HepG2 (cell line): ENCODE measurements around the gene DVL3. TPM values are rescaled to one million over a fixed set of nuclear protein-coding genes. Genes with fewer than 3 reads are reported as not detected.

Experiments
- ELF3 ChIP-seq: IDR thresholded peaks from 2 replicates; pipeline ENCODE4 v1.6.1; 2016; ENCODE audit warnings: missing genetic modification reagents, missing compliant biosample characterization
- ERF ChIP-seq: IDR thresholded peaks from 2 replicates; pipeline ENCODE4 v1.6.1; 2018; ENCODE audit warnings: missing biosample characterization, missing genetic modification reagents
- ESRRA ChIP-seq: sonication (generic); formaldehyde crosslinking; IDR thresholded peaks from 2 replicates; pipeline ENCODE4 v1.5.1; 2020; ENCODE audit warnings: mild to moderate bottlenecking, low read depth, missing genetic modification reagents
- ETV5 ChIP-seq: IDR thresholded peaks from 2 replicates; pipeline ENCODE4 v1.6.1; 2018; ENCODE audit warnings: missing biosample characterization, missing genetic modification reagents, inconsistent platforms, borderline replicate concordance
- FOSL2 ChIP-seq: sonication (generic); formaldehyde crosslinking; IDR thresholded peaks from 2 replicates; pipeline ENCODE4 v1.4.0; 2020; ENCODE audit warnings: missing genetic modification reagents
- GABPB1 ChIP-seq: IDR thresholded peaks from 2 replicates; pipeline ENCODE4 v1.6.1; 2016; ENCODE audit warnings: mild to moderate bottlenecking, missing genetic modification reagents, moderate library complexity, missing compliant biosample characterization
- IRF2 ChIP-seq: IDR thresholded peaks from 2 replicates; pipeline ENCODE4 v1.6.1; 2018; ENCODE audit warnings: missing genetic modification reagents, missing compliant biosample characterization
- KLF6 ChIP-seq: IDR thresholded peaks from 2 replicates; pipeline ENCODE4 v1.8.0; 2016; ENCODE audit warnings: missing biosample characterization, missing genetic modification reagents
- MXI1 ChIP-seq: IDR thresholded peaks from 3 replicates; pipeline ENCODE4 v1.6.1; 2012; ENCODE audit warnings: low read depth, low read length, inconsistent platforms, borderline replicate concordance
- PHF8 ChIP-seq: sonication (generic); formaldehyde crosslinking; IDR thresholded peaks from 2 replicates; pipeline ENCODE4 v1.5.0; 2020; ENCODE audit warnings: missing genetic modification reagents
- POLR2G ChIP-seq: fragments of 200-400 bp; formaldehyde crosslinking; IDR thresholded peaks from 2 replicates; pipeline ENCODE4 v1.6.1; 2018; ENCODE audit warnings: mild to moderate bottlenecking, low read depth, low read length, moderate library complexity
- RBFOX2 ChIP-seq: fragments of 200-400 bp; formaldehyde crosslinking; IDR thresholded peaks from 2 replicates; pipeline ENCODE4 v1.6.1; 2017; ENCODE audit warnings: low read depth, mild to moderate bottlenecking, low read length
- YY1 ChIP-seq: IDR thresholded peaks from 2 replicates; pipeline ENCODE4 v1.6.1; 2011; ENCODE audit warnings: low read length, low read depth, moderate library complexity, mild to moderate bottlenecking; ENCODE audit not compliant: insufficient read depth, insufficient replicate concordance
- ZNF512B ChIP-seq: sonication (generic); formaldehyde crosslinking; IDR thresholded peaks from 2 replicates; pipeline ENCODE4 v1.5.1; 2020; ENCODE audit warnings: missing genetic modification reagents, mild to moderate bottlenecking, borderline replicate concordance
- polyA plus RNA-seq, 8 experiments: library from polyadenylated mRNA; depleted of rRNA in 3 of 8; stranded (reverse) in 7 of 8; unstranded in 1 of 8; fragments of >200 nt; fragmentation: Illumina TruSeq in 4 of 8; extraction: Trizol in 4 of 8; gene quantifications; 2 replicates each; pipeline versions ENCODE4 v1.2.1 to v1.2.3, GENCODE V29; 2011 to 2016; ENCODE audit warnings: low read depth in 4 of 8, missing spikeins in 1 of 8, mixed read lengths in 1 of 8; ENCODE audit not compliant: insufficient read depth in 1 of 8
- total RNA-seq, 5 experiments: library from RNA; depleted of rRNA; stranded (reverse); fragments of >200 nt; fragmentation: Illumina TruSeq; extraction: Trizol; gene quantifications; 2 replicates each; pipeline ENCODE4 v1.2.3, GENCODE V29; 2016; ENCODE audit warnings: low read depth in 1 of 5
- TF ChIP-seq, protein P1 (sequence below): sonication (generic); formaldehyde crosslinking; IDR thresholded peaks from 2 replicates; pipeline ENCODE4 v1.4.0; 2020; ENCODE audit warnings: missing genetic modification reagents, borderline replicate concordance
- TF ChIP-seq, protein P2 (sequence below): sonication (generic); formaldehyde crosslinking; IDR thresholded peaks from 2 replicates; pipeline ENCODE4 v1.9.0; 2022; ENCODE audit warnings: low read depth, missing genetic modification reagents
- TF ChIP-seq, protein P3 (sequence below): sonication (generic); formaldehyde crosslinking; IDR thresholded peaks from 2 replicates; pipeline ENCODE4 v1.4.0; 2020; ENCODE audit warnings: mild to moderate bottlenecking, missing genetic modification reagents
- TF ChIP-seq, protein P4 (sequence below): sonication (generic); formaldehyde crosslinking; IDR thresholded peaks from 2 replicates; pipeline ENCODE4 v1.5.1; 2020; ENCODE audit warnings: mild to moderate bottlenecking, missing genetic modification reagents, moderate library complexity

The DVL3 gene
- total and polyA plus RNA-seq, 2 of the 13 experiments (the other 11 are each of a cell fraction or from before 2014, with no cell fraction given): 29.0 to 36.1 TPM

DNA sequence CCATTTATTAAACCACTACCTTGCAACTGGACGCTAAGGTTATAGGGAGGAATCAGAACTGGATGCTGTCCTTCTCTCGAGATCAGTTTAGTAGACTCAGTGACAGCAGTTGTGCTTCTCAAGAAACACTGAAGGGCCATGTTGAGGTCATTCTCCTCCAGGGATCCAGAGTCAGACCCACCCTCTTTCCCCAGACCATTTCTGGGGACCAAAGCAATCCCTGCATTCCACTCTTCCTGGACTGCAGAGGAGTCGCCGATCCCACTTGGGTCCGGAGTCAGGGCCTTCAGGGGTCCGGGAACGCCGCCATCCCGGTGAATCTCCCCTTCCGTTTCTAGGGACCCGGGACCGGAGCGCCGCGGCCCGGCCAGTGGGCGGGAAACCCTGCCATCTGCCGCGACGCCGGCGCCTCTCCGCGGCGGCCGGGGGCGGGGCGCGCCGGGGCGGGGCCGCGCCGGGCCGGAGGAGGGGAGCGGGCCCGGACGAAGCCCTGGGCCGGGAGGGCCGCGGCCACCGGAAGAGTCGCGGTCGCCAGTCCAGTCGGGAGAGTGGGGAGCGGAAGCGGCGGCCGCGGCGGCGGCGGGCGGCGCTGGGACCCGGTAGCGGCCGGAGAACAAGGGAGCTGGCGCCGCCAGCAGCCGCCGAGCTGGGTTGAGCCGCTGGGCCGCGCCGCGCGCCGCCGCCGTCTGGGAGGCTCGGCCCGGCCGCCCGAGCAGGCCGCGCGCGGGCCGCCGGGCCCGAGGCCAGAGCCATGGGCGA, at the start of gene DVL3 (continued):
- TF ChIP-seq ELF3 (CRISPR knock-in tag): peak; percentile 8; the same call in 1 of the 2 replicates
- 0 out of 2 replicates have a peak, but pooled peaks have one; percentile 16 for TF ChIP-seq KLF6 (CRISPR knock-in tag)
- 0 out of 2 replicates have a peak, but pooled peaks have one; percentile 5 for TF ChIP-seq ESRRA (CRISPR knock-in tag)
- no peak for TF ChIP-seq IRF2 (CRISPR knock-in tag)
- TF ChIP-seq ETV5 (CRISPR knock-in tag): peak; percentile 75
- TF ChIP-seq, protein P1, sequence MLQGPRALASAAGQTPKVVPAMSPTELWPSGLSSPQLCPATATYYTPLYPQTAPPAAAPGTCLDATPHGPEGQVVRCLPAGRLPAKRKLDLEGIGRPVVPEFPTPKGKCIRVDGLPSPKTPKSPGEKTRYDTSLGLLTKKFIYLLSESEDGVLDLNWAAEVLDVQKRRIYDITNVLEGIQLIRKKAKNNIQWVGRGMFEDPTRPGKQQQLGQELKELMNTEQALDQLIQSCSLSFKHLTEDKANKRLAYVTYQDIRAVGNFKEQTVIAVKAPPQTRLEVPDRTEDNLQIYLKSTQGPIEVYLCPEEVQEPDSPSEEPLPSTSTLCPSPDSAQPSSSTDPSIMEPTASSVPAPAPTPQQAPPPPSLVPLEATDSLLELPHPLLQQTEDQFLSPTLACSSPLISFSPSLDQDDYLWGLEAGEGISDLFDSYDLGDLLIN (CRISPR knock-in tag): no peak
- TF ChIP-seq, protein P2, sequence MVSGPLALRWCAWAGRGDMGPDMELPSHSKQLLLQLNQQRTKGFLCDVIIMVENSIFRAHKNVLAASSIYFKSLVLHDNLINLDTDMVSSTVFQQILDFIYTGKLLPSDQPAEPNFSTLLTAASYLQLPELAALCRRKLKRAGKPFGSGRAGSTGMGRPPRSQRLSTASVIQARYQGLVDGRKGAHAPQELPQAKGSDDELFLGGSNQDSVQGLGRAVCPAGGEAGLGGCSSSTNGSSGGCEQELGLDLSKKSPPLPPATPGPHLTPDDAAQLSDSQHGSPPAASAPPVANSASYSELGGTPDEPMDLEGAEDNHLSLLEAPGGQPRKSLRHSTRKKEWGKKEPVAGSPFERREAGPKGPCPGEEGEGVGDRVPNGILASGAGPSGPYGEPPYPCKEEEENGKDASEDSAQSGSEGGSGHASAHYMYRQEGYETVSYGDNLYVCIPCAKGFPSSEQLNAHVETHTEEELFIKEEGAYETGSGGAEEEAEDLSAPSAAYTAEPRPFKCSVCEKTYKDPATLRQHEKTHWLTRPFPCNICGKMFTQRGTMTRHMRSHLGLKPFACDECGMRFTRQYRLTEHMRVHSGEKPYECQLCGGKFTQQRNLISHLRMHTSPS (CRISPR knock-in tag): no peak
- TF ChIP-seq, protein P3, sequence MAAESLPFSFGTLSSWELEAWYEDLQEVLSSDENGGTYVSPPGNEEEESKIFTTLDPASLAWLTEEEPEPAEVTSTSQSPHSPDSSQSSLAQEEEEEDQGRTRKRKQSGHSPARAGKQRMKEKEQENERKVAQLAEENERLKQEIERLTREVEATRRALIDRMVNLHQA: no peak
- TF ChIP-seq RBFOX2: peak; percentile 64
- TF ChIP-seq PHF8 (CRISPR knock-in tag): peak; percentile 10; the same call in 1 of the 2 replicates
- TF ChIP-seq, protein P4, sequence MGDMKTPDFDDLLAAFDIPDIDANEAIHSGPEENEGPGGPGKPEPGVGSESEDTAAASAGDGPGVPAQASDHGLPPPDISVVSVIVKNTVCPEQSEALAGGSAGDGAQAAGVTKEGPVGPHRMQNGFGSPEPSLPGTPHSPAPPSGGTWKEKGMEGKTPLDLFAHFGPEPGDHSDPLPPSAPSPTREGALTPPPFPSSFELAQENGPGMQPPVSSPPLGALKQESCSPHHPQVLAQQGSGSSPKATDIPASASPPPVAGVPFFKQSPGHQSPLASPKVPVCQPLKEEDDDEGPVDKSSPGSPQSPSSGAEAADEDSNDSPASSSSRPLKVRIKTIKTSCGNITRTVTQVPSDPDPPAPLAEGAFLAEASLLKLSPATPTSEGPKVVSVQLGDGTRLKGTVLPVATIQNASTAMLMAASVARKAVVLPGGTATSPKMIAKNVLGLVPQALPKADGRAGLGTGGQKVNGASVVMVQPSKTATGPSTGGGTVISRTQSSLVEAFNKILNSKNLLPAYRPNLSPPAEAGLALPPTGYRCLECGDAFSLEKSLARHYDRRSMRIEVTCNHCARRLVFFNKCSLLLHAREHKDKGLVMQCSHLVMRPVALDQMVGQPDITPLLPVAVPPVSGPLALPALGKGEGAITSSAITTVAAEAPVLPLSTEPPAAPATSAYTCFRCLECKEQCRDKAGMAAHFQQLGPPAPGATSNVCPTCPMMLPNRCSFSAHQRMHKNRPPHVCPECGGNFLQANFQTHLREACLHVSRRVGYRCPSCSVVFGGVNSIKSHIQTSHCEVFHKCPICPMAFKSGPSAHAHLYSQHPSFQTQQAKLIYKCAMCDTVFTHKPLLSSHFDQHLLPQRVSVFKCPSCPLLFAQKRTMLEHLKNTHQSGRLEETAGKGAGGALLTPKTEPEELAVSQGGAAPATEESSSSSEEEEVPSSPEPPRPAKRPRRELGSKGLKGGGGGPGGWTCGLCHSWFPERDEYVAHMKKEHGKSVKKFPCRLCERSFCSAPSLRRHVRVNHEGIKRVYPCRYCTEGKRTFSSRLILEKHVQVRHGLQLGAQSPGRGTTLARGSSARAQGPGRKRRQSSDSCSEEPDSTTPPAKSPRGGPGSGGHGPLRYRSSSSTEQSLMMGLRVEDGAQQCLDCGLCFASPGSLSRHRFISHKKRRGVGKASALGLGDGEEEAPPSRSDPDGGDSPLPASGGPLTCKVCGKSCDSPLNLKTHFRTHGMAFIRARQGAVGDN (CRISPR knock-in tag): peak; percentile 57; the same call in 1 of the 2 replicates
- peak; percentile 84 for TF ChIP-seq GABPB1 (CRISPR knock-in tag)
- TF ChIP-seq MXI1: peak; percentile 65; the same call in 1 of the 3 replicates
- TF ChIP-seq ZNF512B (CRISPR knock-in tag): no peak
- peak; percentile 16; the same call in 1 of the 2 replicates for TF ChIP-seq ERF (CRISPR knock-in tag)
- peak; percentile 62 for TF ChIP-seq YY1
- TF ChIP-seq POLR2G: peak; percentile 42; the same call in 1 of the 2 replicates
- TF ChIP-seq FOSL2 (CRISPR knock-in tag): peak; percentile 13; the same call in 1 of the 2 replicates
